ENCODE results near the gene HOXA13.

The HOXA13 gene

GRCh38 chr7:27152816-27153442 is 47.0 kb downstream of the HOXA13 start:
- Mint-ChIP-seq H3K27ac (peak overlapping the region; percentile 97 to 100 (median 99)), H3K4me1 (peaks cover 41% of the 10 kb centered on the region), H3K36me3 (ENCODE audit: low read depth) (peaks cover 45% of the 10 kb centered on the region), H3K9me3 (no peaks in the 10 kb centered on the region), H3K4me3 (peak overlapping the region; percentile 95 to 98 (median 96)), H3K27me3 (ENCODE audit: low read depth) (peaks cover 4% of the 10 kb centered on the region)
- TF ChIP-seq CTCF (IDR thresholded peaks at IDR 0.05; ENCODE audit: unreplicated experiment in 3 of 3), result no peak

- Mint-ChIP-seq H3K27ac (peak within 1 kb of the TSS; percentile 97 to 100 (median 99)), H3K4me1 (peaks cover 40% of the 10 kb centered on the region), H3K9me3 (no peaks in the 10 kb centered on the region), H3K27me3 (ENCODE audit: low read depth) (peaks cover 4% of the 10 kb centered on the region), H3K4me3 (peak within 1 kb of the TSS; percentile 95 to 98 (median 96)), H3K36me3 (ENCODE audit: low read depth) (peaks cover 48% of the 10 kb centered on the region)
- no peak for TF ChIP-seq CTCF (IDR thresholded peaks at IDR 0.05; ENCODE audit: unreplicated experiment in 3 of 3)
Observed at GRCh38 chr7:27151931-27152815, 47.7 kb downstream of the HOXA13 start, which contains the start of gene HOXA3. Gene HOXA3, minus strand, starts transcription at chr7:27152583. Its CDS starts 41,943 bp downstream, at chr7:27110640.

- no peak for TF ChIP-seq CTCF (IDR thresholded peaks at IDR 0.05; ENCODE audit: unreplicated experiment in 3 of 3)
- peaks cover 48% of the 10 kb centered on the region for H3K4me1 Mint-ChIP-seq
- H3K36me3 Mint-ChIP-seq (ENCODE audit: low read depth), result peaks cover 55% of the 10 kb centered on the region
- H3K9me3 Mint-ChIP-seq, result no peaks in the 10 kb centered on the region
- peak overlapping the region; percentile 95 to 98 (median 96) for H3K4me3 Mint-ChIP-seq
- H3K27me3 Mint-ChIP-seq (ENCODE audit: low read depth), result peaks cover 3% of the 10 kb centered on the region
- peak overlapping the region; percentile 97 to 100 (median 99) for H3K27ac Mint-ChIP-seq
Observed at GRCh38 chr7:27151341-27151930, 48.5 kb downstream of the HOXA13 start.

GRCh38 chr7:27150568-27151340 is 49.1 kb downstream of the HOXA13 start:
- Mint-ChIP-seq H3K4me3 (peak overlapping the region; percentile 95 to 98 (median 96)), H3K4me1 (peaks cover 54% of the 10 kb centered on the region), H3K36me3 (ENCODE audit: low read depth) (peaks cover 62% of the 10 kb centered on the region), H3K9me3 (no peaks in the 10 kb centered on the region), H3K27ac (peak overlapping the region; percentile 97 to 100 (median 99)), H3K27me3 (ENCODE audit: low read depth) (no peaks in the 10 kb centered on the region)
- TF ChIP-seq CTCF (IDR thresholded peaks at IDR 0.05; ENCODE audit: unreplicated experiment in 3 of 3), result peak; percentile 88 to 96 (median 94)

- H3K4me3 Mint-ChIP-seq, result peak overlapping the region; percentile 95 to 98 (median 96)
- H3K27ac Mint-ChIP-seq, result peak overlapping the region; percentile 97 to 100 (median 99)
- no peaks in the 10 kb centered on the region for H3K9me3 Mint-ChIP-seq
- peaks cover 61% of the 10 kb centered on the region for H3K4me1 Mint-ChIP-seq
- TF ChIP-seq CTCF (IDR thresholded peaks at IDR 0.05; ENCODE audit: unreplicated experiment in 3 of 3), result no peak
- H3K36me3 Mint-ChIP-seq (ENCODE audit: low read depth), result peaks cover 69% of the 10 kb centered on the region
- no peaks in the 10 kb centered on the region for H3K27me3 Mint-ChIP-seq (ENCODE audit: low read depth)
Observed at GRCh38 chr7:27149842-27150567, 49.9 kb downstream of the HOXA13 start.

All from nephron (organoid).